Smooth muscle cell (in vitro differentiated cells): Measurements from ENCODE around the gene FRMD5. TPM values are rescaled to one million over a fixed set of nuclear protein-coding genes. Genes with fewer than 3 reads are reported as not detected.
"Not testable (repeated sequence)": the region's sequence is repeated elsewhere in the genome, so short reads cannot be mapped to it uniquely, and the experiment has no call there.

Experiments used
- DNase-seq: peaks from one replicate; lab custom pipeline; 2025; ENCODE audit not compliant: unreplicated experiment; lab: John Stamatoyannopoulos, UW
- H2AFZ ChIP-seq: fragments of 200-600 bp; sonication (generic); 2 replicates; pipeline ENCODE4 v1.6.0; 2016; ENCODE audit warnings: antibody characterized with exemption, low read depth, mild to moderate bottlenecking
- H3F3A ChIP-seq: fragments of 200-600 bp; sonication (generic); 2 replicates; pipeline ENCODE4 v1.6.0; 2017; ENCODE audit warnings: antibody characterized with exemption, low read depth
- H3K27ac ChIP-seq: fragments of 200-600 bp; sonication (generic); 2 replicates; pipeline ENCODE4 v1.5.1; 2016; ENCODE audit warnings: low read depth, mild to moderate bottlenecking
- H3K27me3 ChIP-seq: fragments of 200-600 bp; sonication (generic); 2 replicates; pipeline ENCODE4 v1.6.1; 2016; ENCODE audit warnings: low read depth, mild to moderate bottlenecking
- H3K36me3 ChIP-seq: fragments of 200-600 bp; sonication (generic); 2 replicates; pipeline ENCODE4 v1.5.1; 2016; ENCODE audit warnings: low read depth
- H3K4me1 ChIP-seq: fragments of 200-600 bp; sonication (generic); 2 replicates; pipeline ENCODE4 v1.5.1; 2016; ENCODE audit warnings: low read depth
- H3K4me2 ChIP-seq: fragments of 200-600 bp; sonication (generic); 2 replicates; pipeline ENCODE4 v1.6.0; 2016; ENCODE audit warnings: mild to moderate bottlenecking
- H3K4me3 ChIP-seq: fragments of 200-600 bp; sonication (generic); 2 replicates; pipeline ENCODE4 v1.5.1; 2016; ENCODE audit warnings: mild to moderate bottlenecking
- H3K79me2 ChIP-seq: fragments of 200-600 bp; sonication (generic); 2 replicates; pipeline ENCODE4 v1.6.0; 2016; ENCODE audit warnings: low read depth, mild to moderate bottlenecking
- H3K9ac ChIP-seq: fragments of 200-600 bp; sonication (generic); 2 replicates; pipeline ENCODE4 v1.6.0; 2016; ENCODE audit warnings: low read depth
- H3K9me3 ChIP-seq: fragments of 200-600 bp; sonication (generic); replicated peaks from 2 replicates; pipeline ENCODE4 v1.5.1; 2016; ENCODE audit warnings: low read depth
- H4K20me1 ChIP-seq: fragments of 200-600 bp; sonication (generic); 2 replicates; pipeline ENCODE4 v1.6.0; 2016; ENCODE audit warnings: low read depth
- CTCF ChIP-seq: fragments of 200-600 bp; sonication (generic); IDR thresholded peaks from 2 replicates; pipeline ENCODE4 v1.5.1; 2017; ENCODE audit warnings: borderline replicate concordance, mild to moderate bottlenecking, antibody characterized with exemption; ENCODE audit not compliant: insufficient read depth, poor library complexity, severe bottlenecking
- WGBS: methylation state at CpG from one replicate; pipeline ENCODE4 v1.1.7; 2016; ENCODE audit warnings: low lambda C conversion rate; 5-methylcytosine and 5-hydroxymethylcytosine counted together
- polyA plus RNA-seq: library from polyadenylated mRNA; unstranded; fragments of >200 nt; fragmentation: Nextera tagmentation; extraction: Ambion mirVana; gene quantifications from 2 replicates; pipeline ENCODE4 v1.2.1, GENCODE V29; 2016
- total RNA-seq: library from RNA; depleted of rRNA; stranded (reverse); fragments of >200 nt; gene quantifications from 2 replicates; pipeline ENCODE4 v1.2.3, GENCODE V29; 2014

Gene FRMD5
- total and polyA plus RNA-seq, 2 experiments from 2014 or later = 0.46 to 7.2 TPM

GRCh38 chr15:43845421-43845820 lies 349.6 kb downstream of the FRMD5 start:
- H3K36me3 ChIP-seq = no peaks in the 10 kb centered on the region
- H3K9ac ChIP-seq = no peak overlapping the region
- H3K4me1 ChIP-seq = no peaks in the 10 kb centered on the region
- no peaks in the 10 kb centered on the region for H3K79me2 ChIP-seq
- no peak for DNase-seq
- no peaks in the 10 kb centered on the region for H3F3A ChIP-seq
- H3K4me2 ChIP-seq = no peak overlapping the region
- TF ChIP-seq CTCF = no peak
- no peaks in the 10 kb centered on the region for H4K20me1 ChIP-seq
- H3K9me3 ChIP-seq = no peaks in the 10 kb centered on the region
- H3K27ac ChIP-seq = no peak overlapping the region
- no peaks in the 10 kb centered on the region for H3K27me3 ChIP-seq
- no peak overlapping the region for H3K4me3 ChIP-seq
- H2AFZ ChIP-seq = no peak overlapping the region

DNA sequence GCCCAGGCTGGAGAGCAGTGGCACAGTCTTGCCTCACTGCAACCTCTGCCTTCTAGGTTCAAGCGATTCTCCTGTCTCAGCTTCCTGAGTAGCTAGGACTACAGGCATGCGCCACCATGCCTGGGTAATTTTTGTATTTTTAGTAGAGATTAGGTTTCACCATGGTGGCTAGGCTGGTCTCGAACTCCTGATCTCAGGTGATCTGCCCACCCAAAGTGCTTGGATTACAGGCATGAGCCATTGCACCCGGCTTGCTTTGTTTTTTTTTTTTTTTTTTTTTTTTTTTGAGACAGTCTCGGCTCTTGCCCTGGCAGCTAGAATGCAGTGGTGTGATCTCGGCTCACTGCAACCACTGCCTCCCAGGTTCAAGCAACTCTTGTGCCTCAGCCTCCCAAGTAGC lies 362.6 kb downstream of the FRMD5 start:
- H4K20me1 ChIP-seq, H2AFZ ChIP-seq, H3K27ac ChIP-seq, H3K4me3 ChIP-seq, DNase-seq, H3K9ac ChIP-seq, H3K9me3 ChIP-seq, H3F3A ChIP-seq, H3K79me2 ChIP-seq, H3K36me3 ChIP-seq, H3K4me1 ChIP-seq, H3K4me2 ChIP-seq, H3K27me3 ChIP-seq: not testable (repeated sequence)
- 92% methylated on average over 6 of the region's 6 CpGs for WGBS

GRCh38 chr15:43831519-43832052 lies 363.5 kb downstream of the FRMD5 start:
- H3K9me3 ChIP-seq, H3K27ac ChIP-seq, H3F3A ChIP-seq, H4K20me1 ChIP-seq, H3K4me1 ChIP-seq, H3K4me2 ChIP-seq, H3K79me2 ChIP-seq, H3K27me3 ChIP-seq, H3K9ac ChIP-seq, H2AFZ ChIP-seq, DNase-seq, H3K4me3 ChIP-seq, H3K36me3 ChIP-seq: not testable (repeated sequence)
- WGBS = 95% methylated on average over 14 of the region's 14 CpGs

DNA sequence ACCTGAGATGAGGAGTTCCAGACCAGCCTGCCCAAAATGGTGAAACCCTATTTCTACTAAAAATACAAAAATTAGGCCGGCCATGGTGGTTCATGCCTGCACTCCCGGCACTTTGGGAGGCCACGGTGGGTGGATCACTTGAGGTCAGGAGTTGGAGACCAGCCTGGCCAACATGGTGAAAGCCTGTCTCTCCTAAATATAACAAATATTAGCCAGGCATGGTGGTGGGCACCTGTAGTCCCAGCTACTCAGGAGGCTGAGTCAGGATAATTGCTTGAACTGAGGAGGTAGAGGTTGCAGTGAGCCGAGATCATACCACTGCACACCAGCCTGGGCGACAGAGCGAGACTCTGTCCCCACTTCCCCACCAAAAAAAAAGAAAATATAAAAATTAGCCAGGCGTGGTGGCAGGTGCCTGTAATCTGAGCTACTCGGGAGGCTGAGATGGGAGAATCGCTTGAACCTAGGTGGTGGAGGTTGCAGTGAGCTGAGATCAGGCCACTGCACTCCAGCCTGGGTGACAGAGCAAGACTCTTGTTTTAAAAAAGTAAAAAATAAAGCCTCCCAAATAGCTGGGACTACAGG lies 364.3 kb downstream of the FRMD5 start:
- not testable (repeated sequence) for H3K9me3 ChIP-seq, H3K9ac ChIP-seq, H3K4me3 ChIP-seq, H3F3A ChIP-seq, H4K20me1 ChIP-seq, H3K4me1 ChIP-seq, H3K79me2 ChIP-seq, H3K36me3 ChIP-seq, H3K27ac ChIP-seq, H3K4me2 ChIP-seq, H2AFZ ChIP-seq, H3K27me3 ChIP-seq, DNase-seq
- 98% methylated on average over 9 of the region's 9 CpGs for WGBS

- not testable (repeated sequence) for DNase-seq, H3F3A ChIP-seq, H4K20me1 ChIP-seq, H2AFZ ChIP-seq, H3K36me3 ChIP-seq, H3K4me1 ChIP-seq, H3K79me2 ChIP-seq, H3K27me3 ChIP-seq, H3K9ac ChIP-seq, H3K4me3 ChIP-seq, H3K27ac ChIP-seq, H3K4me2 ChIP-seq, H3K9me3 ChIP-seq
- WGBS = 95% methylated on average over 9 of the region's 9 CpGs
Measured at GRCh38 chr15:43829951-43830540, 365.0 kb downstream of the FRMD5 start.
